ENCODE data around the gene MFAP2.
A peak's percentile ranks its signal among the peaks of the same experiment; 100 is the strongest.

DNA sequence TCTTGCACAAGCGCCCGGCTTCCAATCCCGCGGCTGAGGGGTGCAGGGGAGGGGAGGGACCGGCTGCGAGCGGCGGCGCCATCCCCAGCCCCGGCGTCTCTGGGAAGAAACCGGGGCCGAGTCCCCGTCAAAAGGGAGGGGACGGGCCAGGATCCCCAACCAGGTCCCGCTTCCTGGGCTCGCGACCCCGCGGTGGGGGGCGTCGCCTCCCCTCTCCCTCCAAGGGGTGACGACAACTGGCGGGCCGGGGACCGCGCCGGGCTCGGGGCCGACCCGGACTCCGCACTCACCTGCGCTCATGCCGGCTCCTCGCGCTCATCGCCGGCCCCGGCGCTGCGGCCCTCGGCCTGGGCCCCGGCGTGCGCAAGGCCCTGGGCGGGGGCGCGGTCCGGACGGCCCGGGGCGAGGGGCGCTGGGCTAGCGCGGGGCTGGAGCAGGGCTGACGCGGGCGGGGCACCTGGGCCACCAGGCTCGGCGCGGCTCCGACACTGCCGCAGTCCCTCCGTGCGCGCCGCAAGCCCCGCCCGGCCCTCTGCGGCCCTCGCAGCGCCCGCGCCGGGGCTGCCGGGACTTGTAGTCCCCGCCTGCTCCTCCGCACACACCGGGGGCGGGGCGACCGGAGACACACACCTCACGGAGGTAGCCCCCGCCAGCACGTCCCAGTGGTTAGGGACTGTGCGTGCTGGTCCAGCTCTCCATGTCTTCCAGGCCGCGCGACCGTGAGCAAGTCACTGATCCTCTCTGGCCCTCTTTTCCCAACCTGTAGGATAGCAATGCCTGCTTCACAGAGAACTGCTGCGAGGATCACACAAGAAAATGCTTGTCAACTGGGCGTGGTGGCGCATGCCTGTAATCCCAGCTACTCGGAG, 31.3 kb upstream of the MFAP2 start, which contains the start of gene ATP13A2:
- TF ChIP-seq, protein P1, sequence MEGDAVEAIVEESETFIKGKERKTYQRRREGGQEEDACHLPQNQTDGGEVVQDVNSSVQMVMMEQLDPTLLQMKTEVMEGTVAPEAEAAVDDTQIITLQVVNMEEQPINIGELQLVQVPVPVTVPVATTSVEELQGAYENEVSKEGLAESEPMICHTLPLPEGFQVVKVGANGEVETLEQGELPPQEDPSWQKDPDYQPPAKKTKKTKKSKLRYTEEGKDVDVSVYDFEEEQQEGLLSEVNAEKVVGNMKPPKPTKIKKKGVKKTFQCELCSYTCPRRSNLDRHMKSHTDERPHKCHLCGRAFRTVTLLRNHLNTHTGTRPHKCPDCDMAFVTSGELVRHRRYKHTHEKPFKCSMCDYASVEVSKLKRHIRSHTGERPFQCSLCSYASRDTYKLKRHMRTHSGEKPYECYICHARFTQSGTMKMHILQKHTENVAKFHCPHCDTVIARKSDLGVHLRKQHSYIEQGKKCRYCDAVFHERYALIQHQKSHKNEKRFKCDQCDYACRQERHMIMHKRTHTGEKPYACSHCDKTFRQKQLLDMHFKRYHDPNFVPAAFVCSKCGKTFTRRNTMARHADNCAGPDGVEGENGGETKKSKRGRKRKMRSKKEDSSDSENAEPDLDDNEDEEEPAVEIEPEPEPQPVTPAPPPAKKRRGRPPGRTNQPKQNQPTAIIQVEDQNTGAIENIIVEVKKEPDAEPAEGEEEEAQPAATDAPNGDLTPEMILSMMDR (IDR thresholded peaks at IDR 0.05) = no peak
- TF ChIP-seq EP300 (IDR thresholded peaks at IDR 0.05; ENCODE audit: low read depth) = no peak
- no peak for TF ChIP-seq POLR2A (IDR thresholded peaks at IDR 0.05)
- peak in 2 of 3 donors; percentile 46 to 61 for TF ChIP-seq POLR2AphosphoS5 (IDR thresholded peaks at IDR 0.05)
